ENCODE data around the gene KCNMB3.
"Not testable (repeated sequence)": the region's sequence is repeated elsewhere in the genome, so short reads cannot be mapped to it uniquely, and the experiment has no call there.

Gene KCNMB3, protein sequence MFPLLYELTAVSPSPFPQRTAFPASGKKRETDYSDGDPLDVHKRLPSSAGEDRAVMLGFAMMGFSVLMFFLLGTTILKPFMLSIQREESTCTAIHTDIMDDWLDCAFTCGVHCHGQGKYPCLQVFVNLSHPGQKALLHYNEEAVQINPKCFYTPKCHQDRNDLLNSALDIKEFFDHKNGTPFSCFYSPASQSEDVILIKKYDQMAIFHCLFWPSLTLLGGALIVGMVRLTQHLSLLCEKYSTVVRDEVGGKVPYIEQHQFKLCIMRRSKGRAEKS
- total RNA-seq = 1.7 reads per million

DNA sequence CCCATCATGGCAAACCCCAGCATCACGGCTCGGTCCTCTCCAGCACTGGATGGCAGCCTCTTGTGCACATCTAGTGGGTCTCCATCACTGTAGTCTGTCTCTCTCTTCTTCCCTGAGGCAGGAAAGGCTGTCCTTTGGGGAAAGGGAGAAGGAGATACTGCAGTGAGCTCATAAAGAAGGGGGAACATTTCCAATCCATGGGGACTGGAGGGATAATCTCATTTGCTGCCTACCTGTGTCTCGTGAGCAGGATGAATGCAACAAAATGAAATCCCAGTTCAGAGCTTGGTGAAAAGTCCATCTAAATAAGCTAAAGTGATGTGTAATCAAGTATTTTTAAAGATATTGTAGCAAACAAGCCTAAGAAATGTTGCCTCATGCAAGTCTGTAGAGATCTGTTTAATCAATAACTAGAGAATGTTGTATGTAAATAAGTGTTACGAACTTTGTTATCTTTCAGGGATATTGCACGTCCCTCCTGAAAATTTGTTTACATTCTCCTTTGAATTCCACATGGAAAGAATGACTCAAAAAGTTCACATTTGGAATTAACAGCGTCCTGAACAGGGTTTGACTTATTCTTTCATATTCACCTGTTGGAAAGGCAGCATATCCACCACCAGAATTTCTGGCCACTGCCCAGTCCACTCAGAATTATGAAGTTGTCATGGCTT, at the start of gene KCNMB3:
KCNMB3 (minus strand) TSS at position 312 of the 674 bp plus-strand sequence; CDS start at position 188, 124 bp downstream.
- no peak for DNase-seq

DNA sequence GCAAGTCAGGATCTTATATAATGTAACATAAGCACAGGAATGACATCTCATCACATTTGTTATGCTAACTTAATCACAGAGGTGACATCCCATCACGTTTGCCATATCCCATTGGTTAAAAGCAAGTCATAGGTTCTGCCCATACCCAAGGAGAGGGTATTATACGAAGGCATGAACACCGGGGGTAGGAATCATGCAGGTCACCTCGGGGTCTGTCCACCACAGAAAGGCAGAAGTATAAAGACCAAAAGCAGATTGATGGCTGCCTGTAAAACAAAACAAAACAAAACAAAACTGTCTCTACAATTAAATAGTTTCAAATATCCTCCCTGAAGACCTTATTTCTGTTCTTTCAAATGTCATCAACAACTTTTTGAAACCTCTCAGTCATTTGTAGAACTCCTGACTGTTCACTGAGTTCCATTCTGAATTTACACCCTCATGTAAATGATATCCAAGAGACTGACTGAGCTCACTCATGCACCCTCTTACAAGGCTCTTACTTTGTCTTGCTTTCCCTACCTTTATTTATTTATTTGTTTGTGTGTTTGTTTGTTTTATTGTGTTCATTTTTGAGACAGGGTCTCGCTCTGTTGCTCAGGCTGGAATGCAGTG, 49.2 kb upstream of the KCNMB3 start:
- no peak for DNase-seq

DNA sequence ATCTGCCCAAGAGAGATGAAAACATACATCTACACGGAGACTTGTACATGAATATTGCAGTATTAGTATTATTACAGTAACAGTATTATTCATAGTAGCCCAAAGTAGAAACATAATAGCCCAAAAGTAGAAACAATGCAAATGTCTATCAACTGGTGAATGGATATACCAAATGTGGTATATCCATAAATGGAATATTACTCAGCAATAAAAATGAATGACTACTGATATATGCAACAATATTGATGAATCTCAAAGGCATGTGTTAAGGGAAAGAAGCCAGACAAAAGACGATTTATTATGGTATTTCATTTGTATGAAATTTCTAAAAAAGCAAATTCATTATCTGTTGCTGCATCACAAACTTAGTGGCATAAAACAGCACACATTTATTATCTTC, 48.4 kb upstream of the KCNMB3 start:
- DNase-seq = no peak

DNA sequence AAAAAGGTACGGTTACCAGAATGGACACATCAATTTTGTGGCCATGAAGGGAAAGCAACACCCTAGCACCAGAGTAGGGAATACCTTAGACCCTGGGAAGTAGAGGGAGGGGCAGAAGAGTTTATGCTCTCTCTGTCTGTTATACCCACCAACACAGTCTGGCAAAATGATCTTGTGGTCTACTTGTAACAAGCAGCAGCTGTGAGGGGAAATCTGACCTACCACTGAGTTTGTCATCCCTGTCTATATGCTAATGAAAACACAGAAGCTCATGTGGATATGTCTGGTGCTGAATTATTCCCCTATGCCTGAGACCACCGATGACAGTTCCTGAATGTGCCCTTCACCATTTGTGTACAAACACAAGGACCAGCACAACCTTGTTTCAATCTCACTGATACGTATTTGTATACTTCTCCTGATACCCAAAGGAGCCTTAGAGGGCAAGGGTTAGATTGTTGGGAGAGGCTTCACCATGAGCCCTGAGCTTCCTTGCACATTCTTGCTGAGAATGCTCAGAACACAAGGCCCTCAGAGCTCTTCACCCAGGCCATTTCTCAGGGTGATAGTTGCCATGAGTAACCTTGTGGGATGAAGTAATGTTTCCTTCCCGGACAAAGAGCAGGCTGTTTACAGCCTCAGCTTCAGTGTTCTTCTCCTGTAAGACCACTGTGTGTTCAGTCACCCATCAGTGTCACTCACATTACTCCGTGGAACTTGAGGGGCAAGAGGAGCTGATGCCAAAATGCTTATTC, 47.2 kb upstream of the KCNMB3 start:
- DNase-seq = no peak

DNA sequence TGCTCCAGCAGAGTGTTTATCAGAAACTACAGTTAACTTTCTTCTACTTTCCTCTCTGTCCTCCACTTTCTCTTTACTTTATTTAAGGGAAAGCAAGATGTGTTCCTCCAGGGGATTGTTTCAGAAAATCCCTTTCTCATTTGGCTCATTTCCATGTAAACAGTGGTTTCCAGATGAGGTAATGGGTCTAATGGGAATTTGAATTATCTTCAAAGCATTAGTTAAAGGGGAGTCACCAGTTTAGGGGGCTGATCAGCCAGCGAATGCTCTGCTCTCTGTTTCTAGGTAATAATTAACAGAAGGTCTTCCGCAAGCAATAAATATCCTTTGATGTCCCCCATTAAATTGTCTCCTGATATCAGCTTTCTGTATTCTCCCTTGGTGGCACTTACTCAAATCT, 41.5 kb upstream of the KCNMB3 start:
- DNase-seq = no peak

DNA sequence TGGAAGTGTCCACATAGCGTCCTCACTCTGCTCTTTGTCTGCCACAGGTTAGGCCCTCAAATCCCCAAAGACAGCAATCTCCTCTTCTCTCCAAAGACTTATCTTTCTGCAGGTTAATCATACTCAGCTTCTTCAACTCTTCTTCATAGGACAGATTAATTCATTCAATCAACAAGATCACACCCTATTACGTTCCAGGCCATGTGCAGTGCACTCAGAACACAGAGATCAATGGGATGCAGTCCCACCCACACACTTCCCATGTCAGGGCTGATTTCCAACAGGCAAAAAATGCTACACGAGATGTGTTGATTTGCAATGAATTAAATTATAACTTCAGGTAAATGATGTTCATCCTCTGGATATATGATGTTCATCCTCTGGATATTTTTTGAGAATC, 38.4 kb upstream of the KCNMB3 start:
- no peak for DNase-seq

DNA sequence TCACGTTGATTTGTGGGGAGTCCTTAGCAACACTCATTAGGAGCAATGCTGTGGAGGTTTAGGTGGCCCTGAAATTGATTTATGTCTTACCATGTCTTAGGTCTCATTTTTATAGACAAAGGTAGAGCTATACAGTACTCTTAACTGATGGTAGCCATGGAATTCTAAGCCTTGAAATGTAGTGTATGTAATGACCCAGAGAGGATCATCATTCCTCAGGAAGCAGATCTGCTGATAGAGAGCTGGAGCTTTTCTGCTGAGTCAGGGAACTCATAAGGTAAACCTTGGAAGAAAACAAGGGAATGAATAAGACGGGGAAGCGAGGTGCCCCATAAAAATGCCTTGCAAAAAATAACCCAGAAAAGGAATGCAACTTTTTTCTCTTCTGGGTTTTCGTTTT, 37.9 kb upstream of the KCNMB3 start:
- no peak for DNase-seq

DNA sequence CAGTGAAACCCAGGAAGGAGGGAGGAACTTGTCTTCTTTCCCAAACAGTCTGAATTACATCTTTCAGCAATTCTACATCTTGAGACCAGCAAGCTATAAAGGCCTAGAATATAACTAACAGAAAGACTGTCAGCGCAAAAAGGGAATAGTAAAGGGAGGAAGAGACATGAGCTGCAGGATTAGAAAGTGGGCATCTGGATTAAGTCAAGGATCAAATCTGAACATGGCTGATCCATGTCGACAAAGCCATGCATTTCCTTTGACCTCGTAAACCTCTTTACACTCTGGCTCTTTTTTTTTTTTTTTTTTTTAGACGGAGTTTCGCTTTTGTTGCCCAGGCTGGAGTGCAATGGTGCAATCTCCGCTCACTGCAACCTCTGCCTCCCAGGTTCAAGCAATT, 35.4 kb upstream of the KCNMB3 start:
- no peak for DNase-seq

DNA sequence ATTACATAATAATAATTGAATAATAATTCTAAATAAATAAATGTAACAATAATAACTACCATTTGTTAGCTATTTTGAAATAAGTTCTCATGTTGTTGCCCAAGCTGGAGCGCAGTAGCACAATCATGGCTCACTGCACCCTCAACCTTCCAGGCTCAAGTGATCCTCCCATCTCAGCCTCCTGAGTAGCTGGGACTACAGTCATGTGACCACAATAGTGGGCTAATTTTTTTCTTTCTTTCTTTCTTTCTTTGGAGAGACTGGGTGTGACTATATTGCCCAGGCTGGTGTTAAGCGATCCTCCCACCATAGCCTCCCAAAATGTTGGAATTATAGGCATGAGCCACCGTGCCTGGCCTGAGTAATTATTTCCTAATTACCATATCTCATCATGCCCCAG, 30.9 kb upstream of the KCNMB3 start:
- DNase-seq = no peak

DNA sequence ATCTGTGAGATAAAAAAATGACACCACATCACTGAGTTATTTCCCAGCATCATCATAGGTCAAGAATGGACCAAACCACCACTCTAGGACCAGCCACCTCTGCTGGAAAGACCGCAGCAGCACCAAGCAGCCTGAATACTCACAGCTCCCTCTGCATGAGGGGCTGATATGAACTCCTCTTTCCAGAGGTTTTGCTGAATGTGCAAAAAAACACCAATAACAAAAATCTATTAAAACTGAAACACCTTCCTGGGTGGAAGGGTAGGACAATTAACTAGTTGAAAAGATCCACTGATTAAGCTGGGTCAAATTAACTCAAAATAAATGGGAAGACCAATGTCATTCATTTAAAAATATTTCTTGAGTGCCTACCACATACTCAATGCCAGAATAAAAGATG, 28.9 kb upstream of the KCNMB3 start:
- no peak for DNase-seq

DNA sequence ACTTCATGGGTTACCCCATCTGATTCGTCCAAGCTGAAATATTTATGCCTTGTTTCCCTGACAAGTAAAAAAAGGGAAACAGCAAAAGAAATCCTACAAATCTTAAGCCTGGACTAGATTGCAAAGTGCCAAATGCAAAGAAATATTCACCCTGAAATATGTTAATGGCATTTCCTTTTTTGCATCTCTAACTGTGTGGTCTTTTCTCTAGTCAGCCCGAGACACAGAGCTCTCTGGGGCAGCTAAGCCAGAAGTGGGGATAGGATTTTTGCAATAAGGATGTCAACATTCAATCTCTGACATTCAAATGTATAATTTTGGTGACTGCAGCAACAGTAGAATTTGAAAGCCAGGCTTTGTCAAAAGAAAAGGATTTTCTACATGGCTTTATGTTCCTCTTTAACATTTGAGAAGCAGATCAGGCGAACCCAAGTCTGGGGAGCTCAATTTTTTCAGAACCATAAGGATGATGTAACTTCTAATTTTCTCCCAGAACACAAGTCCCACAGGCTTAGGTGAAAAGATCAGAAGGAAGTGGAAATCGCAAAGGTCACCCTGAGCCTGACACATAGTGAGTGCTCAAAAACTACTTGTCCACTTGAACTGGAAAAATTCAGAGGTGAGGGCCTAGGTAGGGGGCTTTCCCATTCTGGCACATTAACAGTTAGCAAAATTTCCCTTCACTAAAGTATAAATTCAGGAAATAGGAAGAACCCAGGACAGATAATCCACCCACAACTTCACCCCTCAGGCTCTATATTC, 28.2 kb upstream of the KCNMB3 start:
- no peak for DNase-seq

DNA sequence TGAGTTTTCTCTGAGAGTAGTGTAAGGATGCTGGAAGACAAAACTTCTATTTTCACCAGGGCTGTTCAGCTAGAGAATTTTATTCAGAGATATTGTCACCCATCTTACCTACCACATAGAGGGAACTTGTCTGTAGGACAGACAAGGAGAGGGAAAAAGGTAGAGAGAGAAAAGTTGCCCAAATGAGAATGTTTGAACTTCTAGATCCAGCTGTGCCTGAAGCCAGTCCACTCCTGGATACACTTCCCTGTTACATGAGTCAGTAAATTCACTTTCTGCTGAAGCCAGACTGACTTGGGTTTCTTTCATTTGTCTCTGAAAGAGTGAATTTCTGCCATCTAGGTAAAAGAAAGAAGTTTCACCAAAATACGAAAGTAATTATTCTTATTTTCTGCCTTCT, 27.2 kb upstream of the KCNMB3 start:
- DNase-seq = no peak

DNA sequence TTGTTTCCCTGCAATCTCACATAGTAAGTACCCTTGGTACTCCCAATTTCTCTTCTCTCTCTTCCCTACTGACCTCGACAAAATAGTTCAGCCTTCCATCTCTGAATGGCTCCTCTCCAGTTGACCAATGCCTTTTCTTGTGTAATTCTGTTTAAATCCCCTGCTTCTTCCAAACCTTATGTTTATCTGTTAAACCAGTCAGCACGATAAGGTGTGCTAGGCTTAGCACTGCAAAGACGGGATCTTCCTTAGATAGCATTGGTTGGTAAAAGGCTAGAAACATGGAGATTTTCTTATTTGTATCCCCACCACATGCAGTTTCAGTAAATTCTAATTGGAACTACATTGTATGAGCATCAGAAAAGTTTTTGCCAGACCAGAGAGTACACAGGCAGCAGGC, 25.8 kb upstream of the KCNMB3 start:
- no peak for DNase-seq

DNA sequence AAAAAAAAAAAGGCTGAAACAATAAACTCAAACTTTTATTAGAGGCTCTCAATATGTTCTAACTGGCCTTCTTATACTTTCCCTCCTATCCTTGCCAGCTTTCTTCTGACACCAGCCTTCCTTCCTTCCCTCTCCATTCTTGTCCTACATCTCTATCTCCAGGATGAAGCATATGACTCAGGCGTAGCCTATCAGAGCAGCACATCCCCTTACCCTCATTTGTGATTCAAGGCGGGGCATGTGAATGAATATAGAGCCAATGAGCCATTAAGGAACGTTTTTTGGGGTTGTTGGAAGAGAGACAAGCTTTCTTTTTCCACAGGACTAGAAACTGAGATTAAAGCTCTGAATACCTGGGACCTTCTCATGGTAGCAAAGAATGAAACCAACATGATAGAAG, 25.1 kb upstream of the KCNMB3 start:
- DNase-seq = no peak

DNA sequence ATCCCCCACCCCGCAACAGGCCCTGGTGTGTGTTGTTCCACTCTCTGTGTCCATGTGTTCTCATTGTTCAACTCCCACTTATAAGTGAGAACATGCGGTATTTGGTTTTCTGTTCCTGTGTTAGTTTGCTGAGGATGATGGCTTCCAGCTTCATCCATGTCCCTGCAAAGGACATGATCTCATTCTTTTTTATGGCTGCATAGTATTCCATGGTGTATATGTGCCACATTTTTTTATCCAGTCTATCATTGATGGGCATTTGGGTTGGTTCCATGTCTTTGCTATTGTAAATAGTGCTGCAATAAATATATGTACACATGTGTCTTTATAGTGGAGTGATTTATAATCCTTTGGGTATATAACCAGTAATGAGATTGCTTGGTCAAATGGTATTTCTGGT, 23.5 kb upstream of the KCNMB3 start:
- not testable (repeated sequence) for DNase-seq

DNA sequence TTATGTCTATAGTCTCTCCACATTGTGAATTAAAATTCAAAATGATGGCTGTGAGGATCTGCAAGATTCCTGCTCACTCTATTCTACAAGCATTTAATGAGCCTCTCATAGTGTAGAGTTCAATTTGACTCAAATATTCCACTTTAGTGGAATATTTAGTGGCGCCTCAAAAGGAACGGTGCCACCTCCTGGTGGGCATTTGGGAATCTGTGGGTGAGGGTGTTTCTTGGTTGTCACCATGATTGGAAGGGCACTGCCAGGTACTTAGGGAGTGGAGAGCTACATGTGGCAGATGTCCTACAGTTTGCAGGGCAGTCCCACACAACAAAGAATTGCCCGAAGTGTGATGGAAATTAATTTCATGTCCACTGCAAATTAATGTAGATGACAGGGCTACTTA, 21.5 kb upstream of the KCNMB3 start:
- no peak for DNase-seq

DNA sequence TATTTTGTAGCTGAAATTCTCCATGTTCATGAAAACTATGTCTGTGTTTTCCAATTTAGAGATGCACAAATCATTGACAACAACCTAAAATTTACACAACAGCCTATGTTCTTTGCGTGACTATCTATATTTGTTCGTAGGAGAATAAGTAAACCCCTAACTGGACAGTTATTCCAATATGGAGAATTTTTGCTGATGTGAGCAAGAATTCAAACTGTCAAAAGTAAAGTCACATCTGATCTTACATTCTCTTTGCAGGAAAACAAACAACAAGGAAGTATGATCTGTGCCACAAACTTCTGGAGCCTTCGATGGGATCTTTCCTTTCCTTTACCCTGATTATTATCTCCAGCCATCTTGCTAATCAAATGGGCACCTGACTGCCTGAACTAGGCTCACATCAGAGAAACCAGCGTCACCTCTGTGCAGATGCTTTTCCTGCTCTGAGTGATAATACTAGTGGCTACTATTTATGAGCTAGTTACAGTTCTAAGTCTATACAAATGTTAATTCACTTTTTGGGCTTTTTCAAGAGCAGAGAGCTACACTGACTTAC, 18.3 kb upstream of the KCNMB3 start:
- DNase-seq = no peak

DNA sequence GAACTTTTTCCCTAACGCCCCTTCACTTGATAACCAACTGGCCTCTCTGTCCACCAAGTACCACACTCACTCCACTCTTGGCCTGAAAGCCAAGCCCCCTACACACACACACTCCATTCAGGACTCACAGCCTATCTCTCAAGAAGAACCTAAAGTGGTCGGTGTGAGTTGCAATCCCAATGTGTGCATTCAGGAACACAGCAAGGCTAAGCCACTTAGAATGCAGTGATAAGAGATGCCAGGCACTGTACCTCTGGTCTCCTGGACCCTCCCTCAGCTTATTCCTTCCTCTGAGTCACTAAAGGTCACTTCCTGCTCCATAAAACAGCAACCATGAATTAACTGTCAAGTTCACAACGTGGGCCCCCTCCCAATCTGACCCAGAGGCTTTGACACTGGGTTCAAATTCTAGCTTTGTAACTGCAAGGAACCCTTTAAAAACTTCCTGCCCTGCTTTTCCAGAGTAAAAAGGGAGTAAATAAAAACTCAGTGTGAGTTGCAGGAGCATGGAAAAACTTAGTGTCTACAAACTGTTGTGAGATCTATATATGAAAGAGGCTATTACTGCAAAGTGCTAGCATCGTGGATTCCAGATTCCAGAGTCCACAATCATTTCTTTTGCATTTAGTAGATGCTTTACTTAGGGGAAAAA, 17.6 kb upstream of the KCNMB3 start:
- no peak for DNase-seq

DNA sequence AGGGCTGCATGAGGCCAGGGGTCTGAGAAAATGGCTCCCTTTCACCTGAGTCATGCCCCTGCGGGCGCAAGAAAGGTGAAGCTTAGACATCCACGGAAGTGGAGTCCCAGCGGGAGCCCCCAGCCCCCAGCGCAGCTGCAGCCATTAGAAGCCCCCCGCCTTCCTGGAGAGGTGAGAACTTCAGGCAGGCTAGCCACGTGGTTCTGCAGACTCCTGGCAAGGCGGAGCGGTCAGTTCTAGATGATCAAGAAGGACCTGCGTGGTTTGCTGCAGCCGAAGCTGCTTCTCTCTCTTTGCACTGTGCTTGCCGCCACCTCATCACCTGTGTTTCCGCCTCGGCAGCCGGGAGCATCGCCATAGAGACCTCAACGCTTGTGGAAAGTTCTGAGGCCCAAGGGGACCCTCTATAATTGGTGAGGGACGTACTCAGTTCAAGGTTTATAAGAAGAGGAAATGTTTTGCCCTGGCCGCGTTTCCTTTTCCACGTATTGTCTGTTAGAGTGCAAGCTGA, 15.8 kb upstream of the KCNMB3 start:
- no peak for DNase-seq

DNA sequence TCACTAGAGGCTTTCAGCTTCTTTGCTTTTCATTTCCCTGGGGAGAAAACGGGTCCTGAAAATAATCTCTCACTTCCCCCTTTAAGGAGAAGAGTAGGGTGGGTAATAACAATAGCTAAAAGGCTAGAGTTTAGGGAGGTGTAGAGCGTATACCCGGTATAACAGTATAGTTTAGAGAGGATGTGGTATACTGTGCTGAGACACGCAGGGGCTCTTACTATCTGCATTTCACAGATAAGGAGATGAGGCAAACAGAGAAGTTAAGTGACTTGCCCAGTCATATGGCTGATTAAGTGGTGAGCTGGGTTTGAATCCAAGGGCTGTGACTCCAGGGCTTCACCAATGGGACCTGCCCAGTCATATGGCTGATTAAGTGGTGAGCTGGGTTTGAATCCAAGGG, 15.0 kb upstream of the KCNMB3 start:
- DNase-seq = no peak

DNA sequence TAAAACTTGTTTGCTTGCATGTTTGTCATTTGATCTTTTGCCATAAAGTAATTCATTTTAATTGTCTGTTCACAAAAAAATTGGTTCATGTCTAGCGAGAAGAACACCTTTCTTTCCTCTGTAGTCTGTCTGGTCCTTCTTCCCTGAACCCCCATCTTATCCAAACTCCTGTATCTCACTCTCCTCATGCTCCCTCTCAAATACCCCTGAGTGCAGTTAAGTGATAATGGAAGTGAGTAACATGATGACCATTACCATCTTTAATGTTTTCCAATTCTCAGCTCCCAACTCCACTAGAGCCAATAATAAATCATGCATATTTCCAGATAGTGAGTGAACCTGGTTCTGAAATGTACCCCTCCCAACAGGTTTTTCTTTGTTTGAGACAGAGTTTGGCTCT, 14.2 kb upstream of the KCNMB3 start:
- no peak for DNase-seq

DNA sequence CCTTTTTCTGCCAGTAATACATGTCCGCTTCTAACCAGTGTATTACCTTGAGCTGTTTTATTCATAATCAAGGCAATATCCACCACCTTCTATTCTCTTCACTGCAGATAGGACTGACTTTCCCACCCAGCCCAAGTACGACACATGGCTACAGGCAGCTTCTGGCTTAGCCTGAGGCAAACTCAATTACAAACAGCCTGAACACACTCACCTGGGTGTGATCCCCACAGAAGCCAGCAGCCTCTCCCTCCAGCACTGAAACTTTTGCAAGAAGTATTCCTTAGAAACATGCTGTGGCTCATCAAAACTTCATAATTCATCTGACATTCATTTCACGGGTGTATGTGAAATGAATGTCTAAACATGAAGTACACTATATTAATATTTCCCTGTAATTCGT, 13.5 kb upstream of the KCNMB3 start:
- DNase-seq = no peak

Measured in effector CD4-positive, alpha-beta T cell (primary cell).